Mesenteric fat pad (tissue), 1 donor: ENCODE data around the gene IFNL1. TPM values are rescaled to one million over a fixed set of nuclear protein-coding genes. Genes with fewer than 3 reads are reported as not detected.

ENCODE experiments used
- DNase-seq: peaks from one replicate; pipeline ENCODE4 v3.0.0-alpha.2; 2020; ENCODE audit warnings: low spot score
- total RNA-seq: library from RNA; stranded (reverse); fragmentation: NEBNext Ultra II Directional; extraction: Animal tissue kit (Norgen Biotek cat#: 25700); gene quantifications from one replicate; pipeline ENCODE4 v1.2.1, GENCODE V29; 2021
- donor health status: DM: yes; HTN: yes; CAD: no.

IFNL1 gene
- total RNA-seq, 1 donor from 2014 or later: not detected

GRCh38 chr19:39270036-39270871 lies 26.0 kb upstream of the IFNL1 start:
- peak; percentile 47 for DNase-seq

GRCh38 chr19:39273859-39274258 lies 22.3 kb upstream of the IFNL1 start:
- DNase-seq: peak; percentile 26

- no peak for DNase-seq
These were observed 20.6 kb upstream of the IFNL1 start for GRCh38 chr19:39275578-39275977.

- no peak for DNase-seq
These were observed 19.5 kb upstream of the IFNL1 start for GRCh38 chr19:39276740-39277139.

GRCh38 chr19:39277598-39277997 lies 18.6 kb upstream of the IFNL1 start:
- no peak for DNase-seq

- DNase-seq: no peak
These were observed 14.2 kb upstream of the IFNL1 start for GRCh38 chr19:39282021-39282420.

GRCh38 chr19:39284032-39284431 lies 12.2 kb upstream of the IFNL1 start:
- no peak for DNase-seq

- DNase-seq: no peak
These were observed 2.8 kb upstream of the IFNL1 start for GRCh38 chr19:39293394-39293793.

GRCh38 chr19:39296906-39297305 lies 699 bp downstream of the IFNL1 start:
- no peak for DNase-seq

GRCh38 chr19:39297931-39298634 lies 1.9 kb downstream of the IFNL1 start:
- no peak for DNase-seq

- no peak for DNase-seq
These were observed 3.2 kb downstream of the IFNL1 start for GRCh38 chr19:39299404-39299803.

- no peak for DNase-seq
These were observed 3.6 kb downstream of the IFNL1 start for GRCh38 chr19:39299832-39300231.

GRCh38 chr19:39301021-39301420 lies 4.8 kb downstream of the IFNL1 start:
- DNase-seq: no peak

GRCh38 chr19:39301562-39301961 lies 5.4 kb downstream of the IFNL1 start:
- no peak for DNase-seq

GRCh38 chr19:39303373-39304184 lies 7.4 kb downstream of the IFNL1 start:
- DNase-seq: no peak

- DNase-seq: no peak
These were observed 7.9 kb downstream of the IFNL1 start for GRCh38 chr19:39304185-39304513.

GRCh38 chr19:39304701-39305571 lies 8.7 kb downstream of the IFNL1 start:
- no peak for DNase-seq

GRCh38 chr19:39306075-39306474 lies 9.9 kb downstream of the IFNL1 start:
- no peak for DNase-seq

- no peak for DNase-seq
These were observed 11.0 kb downstream of the IFNL1 start for GRCh38 chr19:39307046-39307821.
